ENCODE results near the gene CATSPERD.
"Not testable (repeated sequence)": the region's sequence is repeated elsewhere in the genome, so short reads cannot be mapped to it uniquely, and the experiment has no call there.

Gene CATSPERD

DNA sequence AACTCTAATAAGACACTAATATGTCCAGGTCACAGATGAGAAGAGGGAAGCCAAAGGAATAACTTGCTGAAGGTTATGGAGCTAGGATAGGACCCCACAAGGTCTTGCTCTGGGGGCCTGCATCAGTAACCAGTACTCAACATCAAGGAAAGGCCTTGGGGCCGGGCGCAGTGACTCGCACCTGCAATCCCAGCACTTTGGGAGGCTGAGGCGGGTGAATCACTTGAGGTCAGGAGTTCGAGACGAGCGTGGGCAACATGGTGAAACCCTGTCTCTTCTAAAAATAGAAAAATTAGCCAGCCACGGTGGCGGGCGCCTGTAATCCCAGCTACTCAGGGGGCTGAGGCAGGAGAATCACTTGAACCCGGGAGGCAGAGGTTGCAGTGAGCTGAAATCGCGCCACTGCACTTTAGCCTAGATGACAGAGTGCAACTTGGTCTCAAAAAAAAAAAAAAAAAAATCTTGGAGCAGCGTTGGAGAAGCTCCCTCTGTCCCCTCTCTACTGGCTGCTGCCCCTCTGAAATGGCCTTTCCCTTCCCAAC is 2.3 kb upstream of the CATSPERD start:
- no peak for TF ChIP-seq ZNF274 (IDR thresholded peaks at IDR 0.05; ENCODE audit: low read depth, low read length)
- H3K4me3 ChIP-seq (ENCODE audit: low read length), result peak overlapping the region; percentile 88

DNA sequence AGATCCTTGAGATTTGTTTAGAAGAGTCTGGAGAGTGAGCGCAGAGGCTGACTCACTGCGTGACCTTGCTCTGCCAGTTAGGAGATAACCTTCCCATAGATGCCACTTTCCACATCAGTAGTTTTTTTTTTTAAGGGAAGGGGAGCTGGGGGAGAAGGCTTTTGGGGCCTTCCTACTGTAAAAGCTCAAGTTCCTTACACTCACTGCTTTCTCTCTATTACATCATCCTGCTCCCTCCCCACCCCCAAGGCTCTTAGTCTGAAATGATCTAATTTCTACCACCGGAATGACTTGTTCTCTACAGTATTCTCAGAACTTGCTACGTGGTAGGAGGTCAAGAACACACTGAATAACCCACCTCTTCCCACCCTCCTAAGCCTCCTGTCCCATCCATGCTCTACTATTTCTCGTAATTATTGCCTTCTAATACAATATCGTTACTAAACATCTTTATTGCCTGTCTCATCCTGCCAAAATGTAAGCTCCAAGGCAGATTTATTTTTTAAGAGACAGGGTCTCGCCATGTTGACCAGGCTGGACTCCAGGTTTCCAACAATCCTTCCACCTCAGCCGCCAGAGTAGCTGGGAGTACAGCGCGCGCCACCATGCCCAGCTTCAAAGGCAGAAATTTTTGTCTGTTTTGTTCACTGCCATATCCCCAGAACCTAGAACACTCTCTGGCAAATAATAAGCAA is 1.7 kb upstream of the CATSPERD start:
- H3K4me3 ChIP-seq (ENCODE audit: low read length), result peak overlapping the region; percentile 88
- TF ChIP-seq ZNF274 (IDR thresholded peaks at IDR 0.05; ENCODE audit: low read depth, low read length), result no peak

DNA sequence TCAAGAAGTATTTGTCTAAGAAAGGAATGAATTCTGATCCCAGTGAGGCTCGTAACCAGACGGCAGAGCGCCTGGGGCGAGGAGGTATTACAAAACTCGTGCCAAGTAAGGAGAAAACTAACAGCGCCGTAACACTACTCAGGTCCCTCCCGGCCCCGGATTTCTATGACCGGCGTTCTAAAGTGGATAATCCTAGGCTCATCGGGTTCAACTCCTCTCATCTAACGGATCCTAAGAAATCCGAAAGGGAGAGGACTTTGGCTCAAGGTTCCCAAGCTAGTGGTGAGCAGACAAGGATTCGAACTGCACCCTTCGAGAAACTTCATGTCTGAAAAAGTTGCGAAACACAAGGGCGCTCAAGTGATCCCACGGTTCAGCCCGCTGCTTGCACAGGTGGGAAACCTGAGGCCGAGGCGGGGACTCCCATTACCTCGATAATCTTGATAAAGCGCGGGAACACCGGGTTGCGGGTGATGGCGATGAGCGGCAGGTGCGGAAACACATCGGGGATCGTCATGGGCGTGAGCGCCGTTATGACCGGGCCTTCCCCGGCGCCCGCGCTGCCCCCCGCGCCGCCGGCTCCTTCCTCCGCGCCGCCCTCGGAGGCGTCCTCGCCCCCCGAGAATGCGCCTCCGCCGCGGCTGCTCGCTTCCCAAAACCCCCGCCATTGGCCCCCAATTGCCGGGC is 1.0 kb upstream of the CATSPERD start:
- peak overlapping the region; percentile 88 for H3K4me3 ChIP-seq (ENCODE audit: low read length)
- no peak for TF ChIP-seq ZNF274 (IDR thresholded peaks at IDR 0.05; ENCODE audit: low read depth, low read length)

- TF ChIP-seq ZNF274 (IDR thresholded peaks at IDR 0.05; ENCODE audit: low read depth, low read length), result no peak
- no peak overlapping the region for H3K4me3 ChIP-seq (ENCODE audit: low read length)
Observed at GRCh38 chr19:5727453-5728050, 7.1 kb downstream of the CATSPERD start.

- not testable (repeated sequence) for H3K4me3 ChIP-seq (ENCODE audit: low read length)
Observed at GRCh38 chr19:5733172-5733571, 12.7 kb downstream of the CATSPERD start.

GRCh38 chr19:5738423-5738822 is 18.0 kb downstream of the CATSPERD start:
- no peak overlapping the region for H3K4me3 ChIP-seq (ENCODE audit: low read length)
- TF ChIP-seq ZNF274 (IDR thresholded peaks at IDR 0.05; ENCODE audit: low read depth, low read length), result no peak

- no peak overlapping the region for H3K4me3 ChIP-seq (ENCODE audit: low read length)
- no peak for TF ChIP-seq ZNF274 (IDR thresholded peaks at IDR 0.05; ENCODE audit: low read depth, low read length)
Observed at GRCh38 chr19:5742051-5742450, 21.6 kb downstream of the CATSPERD start.

GRCh38 chr19:5743630-5744029 is 23.2 kb downstream of the CATSPERD start:
- H3K4me3 ChIP-seq (ENCODE audit: low read length), result no peak overlapping the region
- TF ChIP-seq ZNF274 (IDR thresholded peaks at IDR 0.05; ENCODE audit: low read depth, low read length), result no peak

- H3K4me3 ChIP-seq (ENCODE audit: low read length), result not testable (repeated sequence)
Observed at GRCh38 chr19:5744999-5745398, 24.6 kb downstream of the CATSPERD start.

GRCh38 chr19:5748920-5749319 is 28.5 kb downstream of the CATSPERD start:
- not testable (repeated sequence) for H3K4me3 ChIP-seq (ENCODE audit: low read length)

DNA sequence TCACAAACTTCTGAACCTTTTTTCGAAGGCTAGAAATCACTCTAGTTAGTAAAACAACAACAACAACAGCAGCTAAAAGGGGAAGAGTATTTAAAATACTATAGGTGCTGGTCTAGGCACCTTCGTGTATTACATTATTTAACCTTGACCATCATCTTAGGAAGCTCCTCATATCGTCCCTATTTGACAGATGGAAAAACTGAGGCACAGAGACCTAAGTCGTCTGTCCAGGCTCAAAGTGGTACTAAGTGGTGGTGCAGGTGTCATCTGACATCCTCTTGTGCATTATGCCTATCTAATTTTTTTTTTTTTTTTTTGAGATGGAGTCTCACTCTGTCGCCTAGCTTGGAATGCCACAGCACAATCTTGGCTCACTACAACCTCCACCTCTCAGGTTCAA is 29.1 kb downstream of the CATSPERD start:
- H3K4me3 ChIP-seq (ENCODE audit: low read length), result no peak overlapping the region
- no peak for TF ChIP-seq ZNF274 (IDR thresholded peaks at IDR 0.05; ENCODE audit: low read depth, low read length)

DNA sequence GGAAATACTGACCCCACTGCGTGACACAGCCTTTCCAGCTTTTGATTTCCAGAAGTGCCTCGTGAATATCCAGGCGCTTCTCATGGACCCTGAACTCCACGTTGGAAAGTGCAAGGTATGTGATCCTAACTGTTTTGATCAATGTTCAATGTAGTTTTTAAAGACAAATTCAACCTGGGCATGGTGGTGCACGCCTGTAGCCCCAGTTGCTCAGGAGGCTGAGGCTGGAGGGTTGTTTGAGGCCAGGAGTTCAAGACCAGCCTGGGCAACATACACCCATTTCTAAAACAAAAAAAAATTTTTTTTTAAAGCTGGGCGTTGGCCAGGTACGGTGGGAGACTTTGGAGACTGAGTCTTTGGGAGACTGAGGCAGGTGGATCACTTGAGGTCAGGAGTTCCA is 31.3 kb downstream of the CATSPERD start:
- H3K4me3 ChIP-seq (ENCODE audit: low read length), result no peak overlapping the region
- TF ChIP-seq ZNF274 (IDR thresholded peaks at IDR 0.05; ENCODE audit: low read depth, low read length), result no peak

DNA sequence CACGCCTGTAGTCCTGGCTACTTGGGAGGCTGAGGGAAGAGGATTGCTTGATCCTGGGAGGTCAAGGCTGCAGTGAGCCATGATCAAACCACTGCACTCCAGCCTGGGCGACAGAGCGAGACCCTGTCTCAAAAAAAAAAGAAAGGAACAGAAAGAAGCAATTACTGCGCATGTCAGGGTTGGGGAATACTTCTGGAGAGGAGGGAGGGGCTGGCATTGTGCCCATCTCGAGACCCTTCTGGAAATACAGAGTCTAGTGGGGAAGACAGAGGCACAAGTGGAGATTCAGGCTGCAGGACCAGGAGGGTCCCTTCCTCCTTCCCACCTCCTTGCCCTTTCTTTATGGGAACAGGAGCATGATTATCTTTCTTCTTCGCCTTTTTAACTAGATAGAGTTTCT is 33.3 kb downstream of the CATSPERD start:
- TF ChIP-seq ZNF274 (IDR thresholded peaks at IDR 0.05; ENCODE audit: low read depth, low read length), result no peak
- H3K4me3 ChIP-seq (ENCODE audit: low read length), result no peak overlapping the region

DNA sequence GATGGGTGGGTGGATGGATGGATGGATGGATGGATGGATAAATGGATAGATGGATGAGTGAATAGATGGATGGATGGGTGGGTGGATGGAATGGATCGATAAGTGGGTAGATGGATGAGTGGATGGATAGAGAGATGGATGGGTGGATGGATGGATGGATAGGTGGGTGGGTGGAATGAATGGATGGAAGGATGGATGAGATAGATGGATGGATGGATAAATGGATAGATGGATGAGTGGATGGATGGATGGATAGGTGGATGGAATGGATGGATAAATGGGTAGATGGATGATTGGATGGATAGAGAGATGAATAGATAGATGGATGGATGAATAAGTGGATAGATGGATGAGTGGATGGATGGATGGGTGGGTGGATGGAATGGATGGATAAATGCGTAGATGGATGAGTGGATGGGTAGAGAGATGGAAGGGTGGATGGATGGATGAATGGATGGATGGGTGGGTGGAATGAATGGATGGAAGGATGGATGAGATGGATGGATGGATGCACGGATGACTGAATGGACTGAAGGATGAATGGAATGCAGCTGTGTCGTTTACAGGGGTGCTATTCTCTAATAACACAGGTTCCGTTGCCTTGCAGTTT is 42.3 kb downstream of the CATSPERD start:
- TF ChIP-seq ZNF274 (IDR thresholded peaks at IDR 0.05; ENCODE audit: low read depth, low read length), result no peak
- no peak overlapping the region for H3K4me3 ChIP-seq (ENCODE audit: low read length)

GRCh38 chr19:5765220-5765619 is 44.8 kb downstream of the CATSPERD start:
- TF ChIP-seq ZNF274 (IDR thresholded peaks at IDR 0.05; ENCODE audit: low read depth, low read length), result no peak
- no peak overlapping the region for H3K4me3 ChIP-seq (ENCODE audit: low read length)
